Fibroblast of lung (primary cell): Measurements from ENCODE around the gene FHOD3. TPM values are rescaled to one million over a fixed set of nuclear protein-coding genes. Genes with fewer than 3 reads are reported as not detected.

Experiments
- DNase-seq, 2 donors: peaks; one replicate each; pipeline versions ENCODE4 v3.0.0 to v3.0.0-alpha.2; 2010; ENCODE audit warnings: low read depth in 2 of 2
- H2AFZ ChIP-seq: 2 replicates; pipeline ENCODE4 v1.5.1; 2012; ENCODE audit warnings: low read length, control low read depth, inconsistent platforms
- H3K27ac ChIP-seq: 2 replicates; pipeline ENCODE4 v1.5.1; 2011; ENCODE audit warnings: low read length, control low read depth; ENCODE audit not compliant: insufficient read depth
- H3K27me3 ChIP-seq: 2 replicates; pipeline ENCODE4 v1.5.1; 2011; ENCODE audit warnings: mild to moderate bottlenecking, low read length; ENCODE audit not compliant: control insufficient read depth, insufficient read depth
- H3K36me3 ChIP-seq: 2 replicates; pipeline ENCODE4 v1.5.1; 2011; ENCODE audit warnings: low read length; ENCODE audit not compliant: control insufficient read depth, insufficient read depth
- H3K4me1 ChIP-seq: 2 replicates; pipeline ENCODE4 v1.5.1; 2011; ENCODE audit warnings: low read length; ENCODE audit not compliant: control insufficient read depth, insufficient read depth; ENCODE audit errors: extremely low read depth
- H3K4me2 ChIP-seq: 2 replicates; pipeline ENCODE4 v1.5.1; 2011; ENCODE audit warnings: low read length, control low read depth; ENCODE audit not compliant: insufficient read depth; ENCODE audit errors: extremely low read depth
- H3K4me3 ChIP-seq, 4 experiments: fragments of 200-600 bp in 1 of 4; sonication (generic) in 1 of 4; replicated peaks in 1 of 4; 2 replicates each; pipeline ENCODE4 v1.5.1; 2011 to 2016; ENCODE audit warnings: low read length in 4 of 4, low read depth in 3 of 4, mild to moderate bottlenecking in 3 of 4, control low read depth in 2 of 4, inconsistent platforms in 1 of 4, mixed read lengths in 1 of 4; ENCODE audit not compliant: insufficient read depth in 1 of 4; ENCODE audit errors: control extremely low read depth in 1 of 4
- H3K79me2 ChIP-seq: 2 replicates; pipeline ENCODE4 v1.5.1; 2012; ENCODE audit warnings: mild to moderate bottlenecking, low read length, inconsistent platforms; ENCODE audit not compliant: control insufficient read depth, insufficient read depth
- H3K9ac ChIP-seq: 2 replicates; pipeline ENCODE4 v1.5.1; 2011; ENCODE audit warnings: mild to moderate bottlenecking, low read length, control low read depth; ENCODE audit not compliant: insufficient read depth
- H3K9me3 ChIP-seq: 2 replicates; pipeline ENCODE4 v1.5.1; 2012; ENCODE audit warnings: low read depth, low read length; ENCODE audit not compliant: control insufficient read depth, insufficient read depth
- H4K20me1 ChIP-seq: 2 replicates; pipeline ENCODE4 v1.5.1; 2011; ENCODE audit warnings: low read length; ENCODE audit not compliant: control insufficient read depth, insufficient read depth; ENCODE audit errors: extremely low read depth
- CTCF ChIP-seq, 2 donors: IDR thresholded peaks in 1 of 2; conservative IDR thresholded peaks in 1 of 2; 1 replicate in 1 of 2; 2 replicates in 1 of 2; pipeline ENCODE4 v1.5.1; 2011 to 2012; ENCODE audit warnings: low read length in 2 of 2, control low read depth in 1 of 2, inconsistent platforms in 1 of 2, low read depth in 1 of 2, mild to moderate bottlenecking in 1 of 2
- EZH2 ChIP-seq: IDR thresholded peaks from 2 replicates; pipeline ENCODE4 v1.5.1; 2012; ENCODE audit warnings: low read length, control low read depth, mild to moderate bottlenecking; ENCODE audit errors: missing control alignments
- polyA plus RNA-seq, 2 donors: library from polyadenylated mRNA; depleted of rRNA in 1 of 2; stranded (reverse) in 1 of 2; unstranded in 1 of 2; fragments of >200 nt; gene quantifications; 2 replicates each; pipeline ENCODE4 v1.2.1, GENCODE V29; 2011 to 2012; ENCODE audit warnings: missing spikeins in 1 of 2
- total RNA-seq: library from RNA; depleted of rRNA; stranded (reverse); fragments of >200 nt; gene quantifications from 2 replicates; pipeline ENCODE4 v1.2.1, GENCODE V29; 2014

Gene FHOD3
- total and polyA plus RNA-seq, 2 donors (not counting 1 experiment from before 2014, with no cell fraction given), result 16.1 to 28.2 TPM

- peaks cover 3% of the 10 kb centered on the region for H3K4me1 ChIP-seq
- H3K27ac ChIP-seq, result no peak overlapping the region
- H3K9ac ChIP-seq, result no peak overlapping the region
- H4K20me1 ChIP-seq, result no peaks in the 10 kb centered on the region
- no peak for TF ChIP-seq CTCF (conservative IDR thresholded peaks at IDR 0.05 in 1 of 2, IDR thresholded peaks at IDR 0.05 in 1 of 2; ENCODE audit: low read depth in 1 of 2, low read length in 2 of 2)
- no peaks in the 10 kb centered on the region for H3K27me3 ChIP-seq
- no peaks in the 10 kb centered on the region for H3K9me3 ChIP-seq
- H3K79me2 ChIP-seq, result peaks cover 6% of the 10 kb centered on the region
- no peak for DNase-seq
- H3K36me3 ChIP-seq, result no peaks in the 10 kb centered on the region
- H2AFZ ChIP-seq, result no peak overlapping the region
- H3K4me2 ChIP-seq, result no peak overlapping the region
- no peak overlapping the region for H3K4me3 ChIP-seq
Observed at GRCh38 chr18:36700955-36701354, 403.4 kb downstream of the FHOD3 start.

GRCh38 chr18:36702401-36703013 lies 405.0 kb downstream of the FHOD3 start:
- H3K4me1 ChIP-seq, result peaks cover 2% of the 10 kb centered on the region
- TF ChIP-seq CTCF (conservative IDR thresholded peaks at IDR 0.05 in 1 of 2, IDR thresholded peaks at IDR 0.05 in 1 of 2; ENCODE audit: low read depth in 1 of 2, low read length in 2 of 2) (no peak), EZH2 (no peak)
- peaks cover 4% of the 10 kb centered on the region for H3K79me2 ChIP-seq
- H3K4me3 ChIP-seq, result no peak overlapping the region
- no peak overlapping the region for H3K4me2 ChIP-seq
- H4K20me1 ChIP-seq, result no peaks in the 10 kb centered on the region
- H3K9ac ChIP-seq, result no peak overlapping the region
- H3K27me3 ChIP-seq, result no peaks in the 10 kb centered on the region
- H3K9me3 ChIP-seq, result no peaks in the 10 kb centered on the region
- H3K36me3 ChIP-seq, result no peaks in the 10 kb centered on the region
- no peak for DNase-seq
- H3K27ac ChIP-seq, result no peak overlapping the region
- no peak overlapping the region for H2AFZ ChIP-seq

GRCh38 chr18:36704156-36704555 lies 406.6 kb downstream of the FHOD3 start:
- Histone ChIP-seq H3K36me3 (no peaks in the 10 kb centered on the region), H3K4me3 (no peak overlapping the region), H3K9ac (no peak overlapping the region), H3K9me3 (no peaks in the 10 kb centered on the region), H3K4me2 (no peak overlapping the region), H3K27me3 (no peaks in the 10 kb centered on the region), H4K20me1 (no peaks in the 10 kb centered on the region), H2AFZ (no peak overlapping the region), H3K79me2 (peaks cover 5% of the 10 kb centered on the region), H3K4me1 (no peaks in the 10 kb centered on the region), H3K27ac (no peak overlapping the region)
- TF ChIP-seq CTCF (conservative IDR thresholded peaks at IDR 0.05 in 1 of 2, IDR thresholded peaks at IDR 0.05 in 1 of 2; ENCODE audit: low read depth in 1 of 2, low read length in 2 of 2), result no peak
- TF ChIP-seq EZH2, result no peak
- DNase-seq, result no peak
